ENCODE measurements around the gene ASXL2.
"Not testable (repeated sequence)": the region's sequence is repeated elsewhere in the genome, so short reads cannot be mapped to it uniquely, and the experiment has no call there.

The ASXL2 gene

GRCh38 chr2:25725877-25726276 lies 152.4 kb downstream of the ASXL2 start:
- no peak for DNase-seq

GRCh38 chr2:25724756-25725155 lies 153.5 kb downstream of the ASXL2 start:
- no peak for DNase-seq

GRCh38 chr2:25722224-25722623 lies 156.1 kb downstream of the ASXL2 start:
- DNase-seq: peak; percentile 22

- DNase-seq: no peak
These were observed 157.7 kb downstream of the ASXL2 start for GRCh38 chr2:25720575-25720974.

DNA sequence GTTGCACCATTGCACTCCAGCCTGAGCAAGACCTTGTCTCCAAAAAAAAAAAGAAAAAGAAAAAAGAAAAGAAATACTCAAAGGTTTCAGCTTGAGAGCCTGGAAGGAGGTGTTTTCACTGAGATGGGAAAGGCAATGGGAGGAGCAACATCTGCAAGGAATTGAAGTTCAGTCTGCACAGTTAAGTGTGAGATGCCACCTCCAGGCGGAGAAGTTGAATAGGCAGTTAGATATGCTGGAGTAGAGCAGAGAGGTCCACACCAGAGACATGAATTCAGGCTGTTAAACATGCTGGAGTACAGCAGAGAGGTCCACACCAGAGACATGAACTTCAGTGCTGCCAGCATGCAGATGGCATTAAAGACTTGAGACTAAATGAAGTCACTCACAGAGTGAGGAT lies 163.5 kb downstream of the ASXL2 start:
- no peak for DNase-seq

GRCh38 chr2:25712455-25712854 lies 165.8 kb downstream of the ASXL2 start:
- no peak for DNase-seq

DNA sequence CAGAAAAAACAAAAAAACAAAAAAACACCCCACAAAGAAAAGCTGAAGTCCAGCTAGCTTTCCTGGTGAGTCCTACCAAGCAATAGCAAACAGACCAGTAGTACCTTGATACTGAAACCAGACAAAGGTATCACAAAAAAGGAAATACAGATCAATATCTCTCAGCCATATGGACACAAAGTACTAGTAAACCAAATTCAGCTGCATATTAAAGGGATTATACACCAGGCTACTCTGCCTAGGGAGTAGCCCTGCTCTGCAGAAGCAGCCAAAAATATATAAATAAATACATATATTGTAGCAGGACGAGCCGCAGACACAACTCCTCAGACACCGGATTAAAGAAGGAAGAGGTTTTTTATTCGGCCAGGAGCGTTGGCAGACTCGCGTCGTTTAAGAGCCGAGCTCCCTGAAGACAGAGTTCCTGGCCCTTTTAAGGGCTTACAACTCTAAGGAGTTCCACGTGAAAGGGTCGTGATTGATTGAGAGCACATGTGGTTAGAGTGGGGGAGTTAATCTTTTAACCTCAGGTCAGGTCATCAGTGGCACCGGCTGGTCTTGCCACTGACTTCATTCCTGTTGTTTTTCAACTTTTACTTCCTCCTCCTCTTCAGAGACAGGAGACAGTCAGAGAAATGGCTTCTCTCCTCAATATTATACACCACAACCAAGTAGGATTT lies 166.5 kb downstream of the ASXL2 start:
- DNase-seq: no peak

DNA sequence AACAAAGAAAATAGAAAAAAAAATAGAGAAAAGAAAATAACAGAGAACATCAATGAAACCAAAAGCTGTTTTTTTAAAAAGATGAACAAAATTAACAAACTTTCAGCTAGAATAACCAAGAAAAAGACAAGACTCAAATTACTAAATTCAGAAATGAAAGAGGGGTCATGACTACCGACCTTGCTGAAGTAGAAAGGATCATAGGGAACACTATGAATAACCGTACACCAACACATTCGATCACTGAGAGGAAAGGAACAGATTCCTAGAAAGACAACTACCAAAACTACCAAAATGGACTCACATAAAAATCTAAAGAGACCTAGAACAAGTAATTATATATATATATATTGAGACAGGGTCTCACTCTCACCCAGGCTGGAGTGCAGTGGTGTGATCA lies 167.5 kb downstream of the ASXL2 start:
- no peak for DNase-seq

DNA sequence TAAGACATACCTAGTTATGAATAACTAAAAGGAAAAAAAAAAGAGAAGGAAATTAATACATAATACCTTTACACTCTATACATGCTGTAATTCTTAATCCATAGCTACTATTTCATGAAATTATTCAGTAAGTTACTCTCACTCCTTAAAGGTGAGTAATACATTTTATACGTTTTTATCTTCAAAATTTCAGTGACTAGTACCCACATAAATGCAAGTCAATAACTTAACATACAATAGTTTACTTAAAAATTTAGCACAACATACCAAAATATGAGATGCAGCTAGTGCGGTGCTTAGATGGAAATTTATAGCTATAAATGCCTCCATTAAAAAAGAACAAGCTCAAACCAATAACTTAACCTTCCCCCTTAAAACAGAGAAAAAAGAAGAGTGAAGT lies 168.9 kb downstream of the ASXL2 start:
- DNase-seq: no peak

DNA sequence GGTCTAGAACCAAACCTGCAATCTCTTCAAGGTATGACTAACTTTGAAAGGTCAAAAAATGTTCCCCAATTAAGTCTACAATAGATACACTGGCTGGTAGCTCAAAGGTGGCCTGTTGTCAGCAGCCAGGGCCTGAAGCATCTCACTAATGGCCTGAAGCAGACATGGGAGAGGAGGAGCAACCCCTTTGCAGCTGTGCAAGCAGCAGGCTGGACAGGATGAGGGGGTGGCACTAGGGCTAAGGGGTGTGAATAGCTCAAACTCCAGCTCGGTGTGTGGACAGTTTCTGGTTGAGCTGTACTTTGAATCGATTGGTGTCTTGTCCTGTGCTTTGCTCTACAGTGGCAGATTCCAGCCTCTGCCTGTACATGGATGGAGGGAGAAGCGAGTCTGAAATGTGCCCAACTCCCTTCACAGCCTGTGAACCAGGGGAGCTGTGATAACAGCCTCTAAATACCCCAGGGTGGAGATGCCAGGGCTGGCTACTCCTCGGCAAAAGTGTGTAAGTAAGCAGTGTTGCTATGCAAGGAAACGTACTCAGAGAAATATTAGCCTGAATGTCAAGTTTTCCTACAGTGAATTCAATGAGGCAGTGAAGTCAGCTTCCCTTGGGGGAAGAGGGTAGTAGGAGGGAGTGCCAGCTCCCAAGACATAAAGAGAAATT lies 170.2 kb downstream of the ASXL2 start:
- no peak for DNase-seq

GRCh38 chr2:25705575-25705974 lies 172.7 kb downstream of the ASXL2 start:
- not testable (repeated sequence) for DNase-seq

DNA sequence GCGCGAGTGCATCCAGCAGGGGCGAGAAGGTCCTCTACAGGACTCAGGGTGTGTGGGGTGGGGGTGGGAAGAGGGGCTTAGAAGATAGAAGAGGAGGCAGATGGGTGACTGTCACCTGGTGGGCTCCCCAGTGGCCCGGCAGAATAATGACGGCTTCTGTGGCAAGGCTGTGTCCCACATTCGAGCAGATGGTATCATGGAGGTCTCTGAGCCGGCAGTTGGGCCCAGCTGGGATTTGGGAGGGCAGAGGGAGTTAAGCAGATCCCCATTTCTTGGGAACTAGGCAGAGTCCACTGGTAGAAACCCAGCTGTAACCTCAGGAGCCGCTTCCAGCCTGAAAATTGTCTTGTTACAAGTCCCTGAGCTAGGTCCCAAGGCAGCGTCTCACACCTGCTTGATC lies 176.5 kb downstream of the ASXL2 start:
- no peak for DNase-seq

DNA sequence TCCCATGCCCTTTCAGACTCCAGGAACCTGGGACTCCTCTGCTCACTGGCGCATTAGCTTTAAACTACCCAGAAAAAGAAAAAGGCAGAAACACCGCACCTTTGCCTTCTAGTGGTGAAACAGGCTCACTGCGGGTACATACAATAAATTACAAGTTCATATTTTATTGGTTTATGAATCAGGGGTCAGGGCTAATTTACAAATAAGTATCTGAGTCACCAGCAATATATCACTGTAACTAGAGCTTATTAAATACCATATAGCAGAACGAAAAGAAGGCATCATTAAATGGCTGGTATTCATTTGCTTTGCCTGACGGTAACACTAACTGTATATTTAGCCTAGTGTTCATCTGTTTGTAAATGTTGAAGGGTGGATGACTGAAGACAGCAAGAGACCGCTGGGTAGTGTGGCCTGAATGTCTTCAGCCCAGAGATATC lies 178.0 kb downstream of the ASXL2 start:
- peak; percentile 54 for DNase-seq

DNA sequence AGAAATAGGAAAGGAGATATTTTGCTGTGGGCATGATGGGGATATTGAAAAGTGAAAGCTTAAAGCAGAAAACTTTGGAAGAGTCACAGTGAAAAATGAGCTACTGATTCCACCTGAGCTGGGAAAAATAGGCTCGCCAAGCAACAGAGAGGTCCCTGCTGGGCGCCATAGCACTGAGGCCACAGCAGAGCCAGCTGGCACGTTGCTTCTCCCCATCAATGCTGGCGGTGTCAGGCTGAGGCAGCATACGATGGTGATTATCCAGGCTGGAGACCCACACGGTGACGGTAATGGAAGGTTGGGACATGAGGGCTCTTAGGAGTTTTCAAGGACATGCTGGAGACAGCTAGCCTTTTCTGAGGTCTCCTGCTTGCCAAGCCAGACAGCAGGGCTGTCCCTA lies 179.1 kb downstream of the ASXL2 start:
- no peak for DNase-seq

DNA sequence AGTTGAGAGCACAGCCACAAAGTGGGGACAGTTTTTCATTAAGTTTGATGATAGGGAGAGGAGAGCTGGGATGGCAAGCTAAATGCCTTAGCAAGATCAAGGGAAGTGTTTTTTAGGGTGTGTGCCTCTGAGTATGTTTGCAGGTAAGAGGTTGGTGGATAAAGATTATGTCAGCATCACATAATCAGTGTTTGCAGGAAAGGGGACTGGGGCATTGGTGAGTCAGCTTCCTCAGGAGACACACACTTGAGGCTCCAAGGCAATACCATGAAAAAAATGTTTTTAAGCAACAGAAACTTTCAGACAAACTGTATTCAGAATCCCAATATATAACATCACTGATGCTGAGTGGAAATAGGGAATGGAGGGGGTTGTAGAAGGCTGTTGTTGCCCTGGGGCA lies 179.5 kb downstream of the ASXL2 start:
- DNase-seq: peak; percentile 48

DNA sequence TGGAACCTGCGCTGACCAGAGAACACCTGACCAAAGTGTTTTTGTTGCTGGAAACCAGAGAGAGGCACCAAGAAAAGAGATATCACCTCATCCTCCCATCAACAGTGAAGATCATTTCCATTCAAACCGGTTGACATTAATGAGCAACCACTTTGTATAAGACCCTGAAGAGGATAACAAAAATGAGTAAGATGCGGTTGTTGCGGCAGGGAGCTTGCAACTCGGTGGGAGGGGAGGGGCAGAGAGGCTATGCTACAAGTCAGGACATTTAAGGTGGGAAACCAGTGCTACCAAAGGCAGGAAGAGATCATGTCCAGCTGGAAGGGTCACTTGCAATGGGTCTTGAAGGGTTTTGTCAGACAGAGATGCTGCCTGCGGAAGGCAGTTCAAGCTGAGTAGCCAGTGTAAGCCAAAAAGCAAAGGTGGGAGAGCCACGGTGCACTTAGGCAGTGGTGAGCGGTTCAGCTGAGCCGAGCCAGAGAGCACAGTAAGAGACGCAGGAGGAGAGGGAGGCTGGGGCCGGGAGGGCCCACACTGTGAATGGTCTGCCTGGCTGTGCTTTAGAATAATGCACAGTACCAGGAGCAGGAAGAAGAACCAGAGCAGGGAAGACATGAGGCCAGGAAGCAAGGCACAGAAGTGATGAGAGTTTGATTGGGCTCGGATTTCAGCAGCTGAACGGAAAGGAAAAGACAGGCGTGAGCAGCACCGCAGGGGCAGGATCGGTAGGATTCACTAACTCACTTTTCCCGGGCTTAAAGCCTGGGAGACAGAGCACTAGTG lies 180.5 kb downstream of the ASXL2 start:
- no peak for DNase-seq

DNA sequence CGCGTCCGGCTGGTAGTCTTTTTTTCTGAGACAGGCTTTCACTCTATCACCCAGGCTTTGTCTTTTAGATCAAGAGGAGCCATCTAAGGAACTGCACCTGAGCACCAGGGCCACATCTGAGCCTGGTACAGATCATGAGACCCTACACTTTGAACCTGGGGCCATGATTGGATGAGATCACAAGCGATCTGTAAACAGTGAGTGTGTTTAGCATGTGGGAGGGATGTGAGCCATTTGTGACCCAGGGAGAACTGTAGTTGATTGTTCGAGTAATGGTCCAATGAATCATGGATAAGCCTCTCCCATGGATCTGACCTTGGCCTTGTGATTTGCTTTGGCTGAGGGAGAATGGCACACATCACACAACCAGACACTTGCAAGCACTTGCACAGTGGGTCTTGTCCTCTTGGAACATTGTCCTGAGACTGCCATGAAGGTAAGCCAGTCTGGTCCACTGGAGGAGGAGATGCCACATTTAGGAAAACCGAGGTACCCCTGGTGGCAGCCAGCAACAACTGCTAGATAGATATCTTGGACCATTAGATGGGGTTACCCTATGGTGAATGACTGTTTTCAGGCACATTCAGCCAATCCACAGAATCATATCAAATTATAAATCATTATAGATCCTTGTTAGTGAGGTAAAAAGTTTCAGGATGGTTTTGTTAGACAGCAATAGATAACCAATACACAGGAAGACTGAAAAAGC lies 185.4 kb downstream of the ASXL2 start:
- DNase-seq: no peak

DNA sequence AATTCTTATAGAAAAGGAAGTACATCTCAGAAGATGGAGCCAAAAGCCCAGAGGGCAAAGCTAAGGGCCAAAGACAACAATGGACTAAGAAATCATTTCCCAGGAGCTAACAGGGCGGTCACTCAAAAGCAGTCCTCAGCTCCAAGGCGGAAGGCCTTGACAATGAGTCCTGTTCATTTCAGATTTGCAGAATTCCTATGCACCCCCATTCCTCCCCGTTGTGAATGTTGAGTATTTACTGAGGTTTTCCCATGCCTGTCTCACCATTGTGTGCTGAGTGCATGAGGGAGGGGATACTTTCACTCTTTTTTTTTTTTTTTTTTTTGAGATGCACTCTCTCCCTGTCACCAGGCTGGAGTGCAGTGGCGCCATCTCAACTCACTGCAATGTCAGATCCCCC lies 186.1 kb downstream of the ASXL2 start:
- no peak for DNase-seq

DNA sequence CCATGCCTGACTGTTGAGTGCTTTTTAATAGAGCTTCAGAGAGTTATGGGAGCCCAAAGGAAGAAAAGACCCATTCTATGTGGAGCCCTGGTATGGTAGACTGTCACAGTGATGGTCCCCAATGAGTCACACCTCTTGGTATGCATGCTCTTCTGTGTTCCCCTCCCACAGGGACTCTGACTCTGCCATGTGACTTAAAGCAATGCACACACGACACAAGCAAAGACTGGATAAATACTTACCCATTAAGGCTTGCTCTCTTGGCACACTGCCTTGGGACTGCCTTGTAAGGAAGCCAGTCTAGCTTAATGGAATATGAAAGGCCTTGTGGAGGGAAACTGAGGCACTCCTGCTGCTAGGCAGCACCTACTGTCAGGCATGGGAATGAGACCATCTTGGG lies 188.2 kb downstream of the ASXL2 start:
- DNase-seq: no peak

GRCh38 chr2:25688236-25688635 lies 190.1 kb downstream of the ASXL2 start:
- DNase-seq: no peak

GRCh38 chr2:25685741-25686140 lies 192.5 kb downstream of the ASXL2 start:
- no peak for DNase-seq

GRCh38 chr2:25684577-25685473 lies 193.5 kb downstream of the ASXL2 start:
- DNase-seq: no peak

Data from activated CD4-positive, alpha-beta T cell treated with anti-CD3 and anti-CD28 coated beads, Interleukin-2, Interleukin-6, amounts not matched to agents 100 ng/mL and 50 ng/mL, durations not matched to agents 16 hours and 8 hours (primary cell).